ENCODE measurements around the gene KCNMA1.

KCNMA1 gene

GRCh38 chr10:77496941-77497420, 140.6 kb downstream of the KCNMA1 start:
- TF ChIP-seq CTCF (IDR thresholded peaks at IDR 0.05) = no peak
- H3K9me3 ChIP-seq = no peaks in the 10 kb centered on the region
- peaks cover 0 to 5% of the 10 kb centered on the region in 2 experiments for H3K4me1 ChIP-seq (ENCODE audit: control insufficient read depth in 1 of 2, insufficient read depth in 1 of 2, low read depth in 1 of 2, low read length in 1 of 2)
- no peak overlapping the region for H3K4me3 ChIP-seq (ENCODE audit: low read depth in 1 of 2, low read length in 1 of 2)
- peaks cover 45% of the 10 kb centered on the region for H3K27me3 ChIP-seq
- H3K27ac ChIP-seq = no peak overlapping the region
- no peaks in the 10 kb centered on the region for H3K36me3 ChIP-seq

- Histone ChIP-seq H3K36me3 (no peaks in the 10 kb centered on the region), H3K4me3 (ENCODE audit: low read depth in 1 of 2, low read length in 1 of 2) (no peak overlapping the region), H3K27me3 (peaks cover 30% of the 10 kb centered on the region), H3K9me3 (no peaks in the 10 kb centered on the region), H3K4me1 (ENCODE audit: control insufficient read depth in 1 of 2, insufficient read depth in 1 of 2, low read depth in 1 of 2, low read length in 1 of 2) (peaks cover 0 to 5% of the 10 kb centered on the region in 2 experiments), H3K27ac (no peak overlapping the region)
- no peak for TF ChIP-seq CTCF (IDR thresholded peaks at IDR 0.05)
These were observed 142.7 kb downstream of the KCNMA1 start for GRCh38 chr10:77494756-77495541.

GRCh38 chr10:77494327-77494726, 143.3 kb downstream of the KCNMA1 start:
- Histone ChIP-seq H3K27me3 (peaks cover 25% of the 10 kb centered on the region), H3K4me1 (ENCODE audit: control insufficient read depth in 1 of 2, insufficient read depth in 1 of 2, low read depth in 1 of 2, low read length in 1 of 2) (peaks cover 0 to 5% of the 10 kb centered on the region in 2 experiments), H3K4me3 (ENCODE audit: low read depth in 1 of 2, low read length in 1 of 2) (no peak overlapping the region), H3K27ac (no peak overlapping the region), H3K36me3 (no peaks in the 10 kb centered on the region), H3K9me3 (no peaks in the 10 kb centered on the region)
- no peak for TF ChIP-seq CTCF (IDR thresholded peaks at IDR 0.05)

GRCh38 chr10:77493851-77494261, 143.8 kb downstream of the KCNMA1 start:
- TF ChIP-seq CTCF (IDR thresholded peaks at IDR 0.05) = no peak

GRCh38 chr10:77493239-77493806, 144.3 kb downstream of the KCNMA1 start:
- no peak for TF ChIP-seq CTCF (IDR thresholded peaks at IDR 0.05)
- Histone ChIP-seq H3K4me1 (ENCODE audit: control insufficient read depth in 1 of 2, insufficient read depth in 1 of 2, low read depth in 1 of 2, low read length in 1 of 2) (peaks cover 0 to 5% of the 10 kb centered on the region in 2 experiments), H3K9me3 (no peaks in the 10 kb centered on the region), H3K27ac (no peak overlapping the region), H3K27me3 (peaks cover 16% of the 10 kb centered on the region), H3K36me3 (no peaks in the 10 kb centered on the region), H3K4me3 (ENCODE audit: low read depth in 1 of 2, low read length in 1 of 2) (no peak overlapping the region)

More at GRCh38 chr10:77493851-77494261, 143.8 kb downstream of the KCNMA1 start:
- H3K27me3 ChIP-seq = peaks cover 22% of the 10 kb centered on the region
- H3K4me3 ChIP-seq (ENCODE audit: low read depth in 1 of 2, low read length in 1 of 2) = no peak overlapping the region
- no peaks in the 10 kb centered on the region for H3K9me3 ChIP-seq
- no peaks in the 10 kb centered on the region for H3K36me3 ChIP-seq
- no peak overlapping the region for H3K27ac ChIP-seq
- peaks cover 0 to 5% of the 10 kb centered on the region in 2 experiments for H3K4me1 ChIP-seq (ENCODE audit: control insufficient read depth in 1 of 2, insufficient read depth in 1 of 2, low read depth in 1 of 2, low read length in 1 of 2)
